IMR-90 (cell line): ENCODE measurements around the gene MID1. TPM values are rescaled to one million over a fixed set of nuclear protein-coding genes. Genes with fewer than 3 reads are reported as not detected.

ENCODE experiments used
- ATAC-seq: fragments of 200-7000 bp; cut with Tn5 transposase; 2 replicates; pipeline ENCODE4 v1.9.1; 2020; ENCODE audit warnings: low read depth, mild to moderate bottlenecking, moderate library complexity
- BruUV-seq: library from RNA; stranded (reverse); fragments of 400-500 nt; replicated peaks from 2 replicates; lab custom pipeline; 2021; lab: Mats Ljungman, UMichigan
- CTCF ChIA-PET: fragments of 300-600 bp; formaldehyde crosslinking; extraction: SDS; loops from one replicate; lab custom pipeline; 2021; ENCODE audit warnings: antibody characterized with exemption; lab: Yijun Ruan, JAX
- POLR2A ChIA-PET: fragments of 300-600 bp; sonication (Branson Sonifier 250); formaldehyde crosslinking; loops from one replicate; lab custom pipeline; 2022; ENCODE audit warnings: antibody characterized with exemption; ENCODE audit not compliant: unreplicated experiment; lab: Charles Lee
- DNase-seq: peaks from one replicate; pipeline ENCODE4 v3.0.0; 2013
- H2AFZ ChIP-seq: replicated peaks from 2 replicates; pipeline ENCODE3; 2013; ENCODE audit warnings: low read length, mild to moderate bottlenecking; ENCODE audit not compliant: poor library complexity
- H2AK5ac ChIP-seq: 2 replicates; pipeline ENCODE4 v1.6.1; 2013; ENCODE audit warnings: low read depth, low read length, inconsistent platforms
- H2AK9ac ChIP-seq: replicated peaks from 2 replicates; pipeline ENCODE3; 2013; ENCODE audit warnings: mild to moderate bottlenecking, low read depth, low read length, moderate library complexity; ENCODE audit not compliant: poor library complexity
- H2BK120ac ChIP-seq: 2 replicates; pipeline ENCODE4 v1.6.1; 2013; ENCODE audit warnings: low read depth, low read length, inconsistent platforms
- H2BK15ac ChIP-seq: 3 replicates; pipeline ENCODE4 v1.6.1; 2013; ENCODE audit warnings: low read depth, low read length, inconsistent platforms
- H2BK20ac ChIP-seq: 2 replicates; pipeline ENCODE4 v1.6.1; 2013; ENCODE audit warnings: low read depth, mild to moderate bottlenecking, inconsistent platforms, low read length, moderate library complexity
- H2BK5ac ChIP-seq: 2 replicates; pipeline ENCODE4 v1.6.1; 2013; ENCODE audit warnings: mild to moderate bottlenecking, low read depth, low read length, inconsistent platforms; ENCODE audit not compliant: poor library complexity, severe bottlenecking
- H3K14ac ChIP-seq: replicated peaks from 2 replicates; pipeline ENCODE4 v1.6.1; 2013; ENCODE audit warnings: low read depth, low read length, inconsistent platforms
- H3K18ac ChIP-seq: 2 replicates; pipeline ENCODE4 v1.6.1; 2013; ENCODE audit warnings: low read depth, low read length, control low read depth
- H3K23ac ChIP-seq: 2 replicates; pipeline ENCODE4 v1.6.1; 2013; ENCODE audit warnings: low read depth, low read length, inconsistent platforms
- H3K27ac ChIP-seq: 2 replicates; pipeline ENCODE4 v1.5.1; 2013; ENCODE audit warnings: mild to moderate bottlenecking, control low read depth, low read length; ENCODE audit not compliant: insufficient read depth
- H3K27me3 ChIP-seq: 2 replicates; pipeline ENCODE4 v1.6.1; 2013; ENCODE audit warnings: low read length; ENCODE audit not compliant: control insufficient read depth, insufficient read depth
- H3K36me3 ChIP-seq: 2 replicates; pipeline ENCODE4 v1.6.1; 2013; ENCODE audit warnings: low read length, mixed read lengths; ENCODE audit not compliant: control insufficient read depth, insufficient read depth
- H3K4ac ChIP-seq: 2 replicates; pipeline ENCODE4 v1.6.1; 2013; ENCODE audit warnings: low read depth, low read length, inconsistent platforms
- H3K4me1 ChIP-seq: 2 replicates; pipeline ENCODE4 v1.6.1; 2013; ENCODE audit warnings: low read length, mixed read lengths; ENCODE audit not compliant: control insufficient read depth, insufficient read depth
- H3K4me2 ChIP-seq: 2 replicates; pipeline ENCODE4 v1.6.1; 2013; ENCODE audit warnings: low read depth, mild to moderate bottlenecking, control low read depth, low read length, moderate library complexity
- H3K4me3 ChIP-seq: 2 replicates; pipeline ENCODE4 v1.5.1; 2013; ENCODE audit warnings: low read depth, mild to moderate bottlenecking, control low read depth, low read length, moderate library complexity; ENCODE audit not compliant: insufficient read depth
- H3K56ac ChIP-seq: 2 replicates; pipeline ENCODE4 v1.6.1; 2013; ENCODE audit warnings: low read length, inconsistent platforms; ENCODE audit not compliant: insufficient read depth; ENCODE audit errors: extremely low read depth
- H3K79me1 ChIP-seq, 2 experiments: 2 replicates each; pipeline ENCODE4 v1.6.1; 2013; ENCODE audit warnings: low read length in 2 of 2, inconsistent platforms in 1 of 2, low read depth in 1 of 2
- H3K9ac ChIP-seq: 2 replicates; pipeline ENCODE4 v1.6.1; 2013; ENCODE audit warnings: low read depth, low read length, control low read depth
- H3K9me1 ChIP-seq: 2 replicates; pipeline ENCODE4 v1.6.1; 2013; ENCODE audit warnings: low read length, inconsistent platforms; ENCODE audit not compliant: insufficient read depth
- H3K9me3 ChIP-seq: 2 replicates; pipeline ENCODE4 v1.6.1; 2013; ENCODE audit warnings: low read length; ENCODE audit not compliant: control insufficient read depth, insufficient read depth
- H4K20me1 ChIP-seq: 2 replicates; pipeline ENCODE4 v1.6.1; 2013; ENCODE audit warnings: low read length, inconsistent platforms; ENCODE audit not compliant: insufficient read depth
- H4K5ac ChIP-seq: 2 replicates; pipeline ENCODE4 v1.6.1; 2013; ENCODE audit warnings: mild to moderate bottlenecking, low read depth, low read length, control low read depth
- H4K8ac ChIP-seq, 2 experiments: 2 replicates each; pipeline ENCODE4 v1.6.1; 2013; ENCODE audit warnings: low read depth in 2 of 2, low read length in 2 of 2, control low read depth in 1 of 2, inconsistent platforms in 1 of 2
- H4K91ac ChIP-seq: 2 replicates; pipeline ENCODE4 v1.6.1; 2013; ENCODE audit warnings: low read depth, low read length, inconsistent platforms; ENCODE audit not compliant: insufficient read depth
- MAZ ChIP-seq: IDR thresholded peaks from 2 replicates; pipeline ENCODE4 v1.6.1; 2012; ENCODE audit warnings: low read depth, mild to moderate bottlenecking, low read length, improper control_type of control experiment, moderate library complexity, borderline replicate concordance
- NFE2L2 ChIP-seq: fragments of 150-350 bp; IDR thresholded peaks from 2 replicates; pipeline ENCODE4 v1.6.1; 2016; ENCODE audit warnings: low read depth, mild to moderate bottlenecking, low read length
- SMC3 ChIP-seq: fragments of 150-350 bp; IDR thresholded peaks from 2 replicates; pipeline ENCODE4 v1.6.1; 2016; ENCODE audit warnings: low read depth, mild to moderate bottlenecking, antibody characterized with exemption, low read length, moderate library complexity
- WGBS, 2 experiments: methylation state at CpG; one replicate each; pipeline versions ENCODE4 v1.1.5 to v1.1.7; 2013; ENCODE audit warnings: missing lambda C conversion rate in 2 of 2; ENCODE audit not compliant: insufficient read length in 1 of 2; ENCODE audit errors: extremely low coverage in 2 of 2; 5-methylcytosine and 5-hydroxymethylcytosine counted together
- dilution Hi-C: fragments of 300-500 bp; cut with HindIII; formaldehyde crosslinking; loops from one replicate; pipeline ENCODE4 v1.14.3; 2018; ENCODE audit warnings: low sequenced_read_pairs; ENCODE audit not compliant: unreplicated experiment
- in situ Hi-C: fragments of 300-500 bp; cut with MboI; formaldehyde crosslinking; loops from 3 replicates; pipeline ENCODE4 v1.14.3; 2019; ENCODE audit warnings: low sequenced_read_pairs, inconsistent platforms, mixed read lengths
- intact Hi-C: fragments of 100-400 bp; cut with micrococcal nuclease; formaldehyde crosslinking; loops from 2 replicates; pipeline ENCODE4 v1.10.0; 2022
- polyA plus RNA-seq, 3 experiments: library from polyadenylated mRNA; depleted of rRNA; stranded (reverse); fragments of >200 nt; gene quantifications; 2 replicates each; pipeline ENCODE4 v1.2.3, GENCODE V29; 2012; ENCODE audit warnings: low replicate concordance in 1 of 3
- total RNA-seq: library from RNA; depleted of rRNA; stranded (reverse); fragments of >200 nt; gene quantifications from 2 replicates; pipeline ENCODE4 v1.2.3, GENCODE V29; 2012

The MID1 gene
- total and polyA plus RNA-seq, 2 of the 4 experiments (the other 2 are of a cell fraction) = 37.2 to 106 TPM

DNA sequence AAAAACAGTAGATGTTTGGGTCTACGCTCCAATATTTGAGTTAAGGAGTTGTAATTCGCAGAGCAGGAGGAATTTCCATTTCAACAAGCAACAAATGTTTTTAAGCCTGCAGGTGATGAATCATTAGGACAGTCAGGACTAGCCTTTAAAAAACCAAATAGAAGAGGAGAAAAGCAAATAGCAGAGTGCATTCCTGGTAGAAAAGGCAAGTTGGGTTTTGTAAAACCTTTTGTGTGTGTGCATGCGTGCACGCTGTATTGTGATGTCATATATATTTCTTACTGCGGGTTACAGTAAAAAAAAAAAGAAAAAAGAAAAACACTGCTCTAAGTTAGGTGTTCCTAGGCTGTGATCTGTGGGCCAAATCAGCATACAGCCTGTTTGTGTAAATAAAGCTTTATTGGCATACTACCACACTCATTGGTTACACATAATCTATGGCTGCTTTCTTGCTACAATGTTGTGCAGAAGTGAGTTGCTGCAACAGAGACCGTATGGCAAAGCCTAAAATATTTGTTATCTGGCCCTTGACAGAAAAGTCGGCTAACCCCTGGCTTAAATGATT is 135.6 kb downstream of the MID1 start:
- no peak overlapping the region for H2AK9ac ChIP-seq
- in situ Hi-C loops = no loop called here
- intact Hi-C loops = no loop called here
- ChIA-PET CTCF (no interaction called here), POLR2A (no interaction called here)
- no peak overlapping the region for H3K9ac ChIP-seq
- peaks cover 6 to 17% of the 10 kb centered on the region in 2 experiments for H3K79me1 ChIP-seq
- H2AFZ ChIP-seq = no peak overlapping the region
- peak overlapping the region; percentile 9; the same call in 1 of the 2 replicates for H3K4me2 ChIP-seq
- H2BK15ac ChIP-seq = no peak overlapping the region
- 0 out of 2 replicates have a peak overlapping the region, but pooled peaks have one; percentile 9 for H3K14ac ChIP-seq
- H4K8ac ChIP-seq = no peak overlapping the region
- dilution Hi-C loops = no loop called here
- H3K9me1 ChIP-seq = peaks cover 2% of the 10 kb centered on the region; the same call in 1 of the 2 replicates
- no peak overlapping the region for H3K4me3 ChIP-seq
- ATAC-seq = no peak; the same call in 1 of the 2 replicates
- H4K5ac ChIP-seq = no peak overlapping the region
- H3K18ac ChIP-seq = peak overlapping the region; percentile 77; the same call in 1 of the 2 replicates
- no peak overlapping the region for H2AK5ac ChIP-seq
- H4K20me1 ChIP-seq = no peaks in the 10 kb centered on the region
- H2BK5ac ChIP-seq = no peak overlapping the region
- H3K4ac ChIP-seq = peak overlapping the region; percentile 38; the same call in 1 of the 2 replicates
- H3K56ac ChIP-seq = no peak overlapping the region
- no peaks in the 10 kb centered on the region for H3K9me3 ChIP-seq
- no peak overlapping the region for H2BK120ac ChIP-seq
- H2BK20ac ChIP-seq = peak overlapping the region; percentile 16; the same call in 1 of the 2 replicates
- peak; percentile 23 for DNase-seq
- no peak overlapping the region for H3K27ac ChIP-seq
- peaks cover 4% of the 10 kb centered on the region; the same call in 1 of the 2 replicates for H3K36me3 ChIP-seq
- peaks cover 14% of the 10 kb centered on the region for H3K4me1 ChIP-seq
- no peak overlapping the region for H4K91ac ChIP-seq
- no peaks in the 10 kb centered on the region for H3K27me3 ChIP-seq
- 85% methylated on average over 2 of the region's 7 CpGs; no CpG with 5 or more reads in 1 of the 2 experiments for WGBS, 2 experiments
- BruUV-seq = no TSS peak
- TF ChIP-seq SMC3 (no peak), NFE2L2 (no peak), MAZ (no peak)
- H3K23ac ChIP-seq = no peak overlapping the region
